WTC11 (cell line): ENCODE results near the gene MUC3A. TPM values are rescaled to one million over a fixed set of nuclear protein-coding genes. Genes with fewer than 3 reads are reported as not detected.
"Not testable (repeated sequence)": the region's sequence is repeated elsewhere in the genome, so short reads cannot be mapped to it uniquely, and the experiment has no call there.

Experiments used
- ATAC-seq: fragments of 200-7000 bp; cut with Tn5 transposase; 2 replicates; pipeline ENCODE4 v1.10.0; 2021; ENCODE audit warnings: mild to moderate bottlenecking, moderate library complexity
- CTCF ChIA-PET: fragments of 300-600 bp; sonication (Branson Sonifier 250); formaldehyde crosslinking; loops from one replicate; lab custom pipeline; 2021; ENCODE audit warnings: antibody characterized with exemption; lab: Charles Lee
- POLR2A ChIA-PET: fragments of 350-600 bp; sonication (Branson Sonifier 250); formaldehyde crosslinking; loops from one replicate; lab custom pipeline; 2021; ENCODE audit warnings: antibody characterized with exemption; lab: Charles Lee
- DNase-seq: peaks from one replicate; pipeline ENCODE4 v3.0.0; 2021; ENCODE audit warnings: low spot score
- H3K27ac Mint-ChIP-seq: 2 replicates; pipeline ENCODE4 v1.8.0; 2021; ENCODE audit warnings: mixed read lengths
- H3K27me3 Mint-ChIP-seq: 2 replicates; pipeline ENCODE4 v1.8.0; 2021; ENCODE audit warnings: low read depth, mild to moderate bottlenecking, moderate library complexity, mixed read lengths
- H3K36me3 Mint-ChIP-seq: 2 replicates; pipeline ENCODE4 v1.8.0; 2021; ENCODE audit warnings: mixed read lengths
- H3K4me1 Mint-ChIP-seq: 2 replicates; pipeline ENCODE4 v1.8.0; 2022; ENCODE audit warnings: mixed read lengths
- H3K4me3 Mint-ChIP-seq: 2 replicates; pipeline ENCODE4 v1.8.0; 2021; ENCODE audit warnings: mild to moderate bottlenecking, moderate library complexity, mixed read lengths
- H3K9me3 Mint-ChIP-seq: 2 replicates; pipeline ENCODE4 v1.8.0; 2021; ENCODE audit warnings: mixed read lengths
- ATF2 ChIP-seq: sonication (generic); formaldehyde crosslinking; IDR thresholded peaks from 2 replicates; pipeline ENCODE4 v1.8.1; 2022; ENCODE audit warnings: low read depth, missing genetic modification reagents, borderline replicate concordance
- CREB1 ChIP-seq: sonication (generic); formaldehyde crosslinking; IDR thresholded peaks from 2 replicates; pipeline ENCODE4 v1.8.0; 2023; ENCODE audit warnings: mild to moderate bottlenecking, missing genetic modification reagents
- CREM ChIP-seq: sonication (generic); formaldehyde crosslinking; IDR thresholded peaks from 2 replicates; pipeline ENCODE4 v1.8.1; 2022; ENCODE audit warnings: mild to moderate bottlenecking, missing genetic modification reagents, moderate library complexity
- ESRRA ChIP-seq: sonication (generic); formaldehyde crosslinking; IDR thresholded peaks from 2 replicates; pipeline ENCODE4 v1.8.1; 2022; ENCODE audit warnings: mild to moderate bottlenecking, missing genetic modification reagents, borderline replicate concordance
- FOXP1 ChIP-seq: sonication (generic); formaldehyde crosslinking; IDR thresholded peaks from 2 replicates; pipeline ENCODE4 v1.8.0; 2022; ENCODE audit warnings: missing genetic modification reagents, mild to moderate bottlenecking, moderate library complexity, borderline replicate concordance
- KAT7 ChIP-seq: sonication (generic); formaldehyde crosslinking; IDR thresholded peaks from 2 replicates; pipeline ENCODE4 v1.8.1; 2023; ENCODE audit warnings: missing genetic modification reagents, mild to moderate bottlenecking, borderline replicate concordance
- MAX ChIP-seq: sonication (generic); formaldehyde crosslinking; IDR thresholded peaks from 2 replicates; pipeline ENCODE4 v1.8.0; 2022; ENCODE audit warnings: mild to moderate bottlenecking, missing genetic modification reagents
- MYBL2 ChIP-seq: sonication (generic); formaldehyde crosslinking; IDR thresholded peaks from 2 replicates; pipeline ENCODE4 v1.8.1; 2023; ENCODE audit warnings: mild to moderate bottlenecking, moderate library complexity, missing genetic modification reagents
- NR3C1 ChIP-seq: sonication (generic); formaldehyde crosslinking; conservative IDR thresholded peaks from 2 replicates; pipeline ENCODE4 v1.8.1; 2023; ENCODE audit warnings: low read depth, mild to moderate bottlenecking, missing genetic modification reagents
- SMAD4 ChIP-seq: sonication (generic); formaldehyde crosslinking; IDR thresholded peaks from 2 replicates; pipeline ENCODE4 v1.8.0; 2022; ENCODE audit warnings: mild to moderate bottlenecking, missing genetic modification reagents
- SP1 ChIP-seq: sonication (generic); formaldehyde crosslinking; conservative IDR thresholded peaks from 2 replicates; pipeline ENCODE4 v1.8.1; 2022; ENCODE audit warnings: missing genetic modification reagents
- TEAD4 ChIP-seq: sonication (generic); formaldehyde crosslinking; IDR thresholded peaks from 2 replicates; pipeline ENCODE4 v1.8.0; 2022; ENCODE audit warnings: mild to moderate bottlenecking, missing genetic modification reagents
- ZBTB21 ChIP-seq: sonication (generic); formaldehyde crosslinking; IDR thresholded peaks from 2 replicates; pipeline ENCODE4 v1.8.1; 2023; ENCODE audit warnings: mild to moderate bottlenecking, missing genetic modification reagents, borderline replicate concordance
- ZBTB43 ChIP-seq: sonication (generic); formaldehyde crosslinking; IDR thresholded peaks from 2 replicates; pipeline ENCODE4 v1.8.1; 2023; ENCODE audit warnings: mild to moderate bottlenecking, missing genetic modification reagents
- total RNA-seq: library from RNA; stranded (reverse); gene quantifications from 3 replicates; pipeline ENCODE4 v1.2.3, GENCODE V29; 2021
- TF ChIP-seq, protein P1 (sequence below): sonication (generic); formaldehyde crosslinking; IDR thresholded peaks from 2 replicates; pipeline ENCODE4 v1.8.1; 2022; ENCODE audit warnings: mild to moderate bottlenecking, missing genetic modification reagents, moderate library complexity, borderline replicate concordance
- TF ChIP-seq, protein P2 (sequence below): sonication (generic); formaldehyde crosslinking; IDR thresholded peaks from 2 replicates; pipeline ENCODE4 v1.8.1; 2023; ENCODE audit warnings: mild to moderate bottlenecking, moderate library complexity, missing genetic modification reagents
- TF ChIP-seq, protein P3 (sequence below): fragments of 200-600 bp; IDR thresholded peaks from 2 replicates; pipeline ENCODE4 v1.8.0; 2022; ENCODE audit warnings: antibody characterized with exemption

MUC3A gene
- total RNA-seq, 1 experiment from 2014 or later, result 50.6 TPM

GRCh38 chr7:100902638-100903037 lies 46.7 kb upstream of the MUC3A start:
- peaks cover 9% of the 10 kb centered on the region for H3K27me3 Mint-ChIP-seq
- ATAC-seq, result no peak

GRCh38 chr7:100908512-100908911 lies 40.8 kb upstream of the MUC3A start:
- no peaks in the 10 kb centered on the region; the same call in 1 of the 2 replicates for H3K27me3 Mint-ChIP-seq
- TF ChIP-seq ZBTB21 (CRISPR knock-in tag), result no peak
- TF ChIP-seq, protein P1, sequence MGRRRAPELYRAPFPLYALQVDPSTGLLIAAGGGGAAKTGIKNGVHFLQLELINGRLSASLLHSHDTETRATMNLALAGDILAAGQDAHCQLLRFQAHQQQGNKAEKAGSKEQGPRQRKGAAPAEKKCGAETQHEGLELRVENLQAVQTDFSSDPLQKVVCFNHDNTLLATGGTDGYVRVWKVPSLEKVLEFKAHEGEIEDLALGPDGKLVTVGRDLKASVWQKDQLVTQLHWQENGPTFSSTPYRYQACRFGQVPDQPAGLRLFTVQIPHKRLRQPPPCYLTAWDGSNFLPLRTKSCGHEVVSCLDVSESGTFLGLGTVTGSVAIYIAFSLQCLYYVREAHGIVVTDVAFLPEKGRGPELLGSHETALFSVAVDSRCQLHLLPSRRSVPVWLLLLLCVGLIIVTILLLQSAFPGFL (CRISPR knock-in tag), result no peak
- no peak for TF ChIP-seq MAX (CRISPR knock-in tag)
- no peak for TF ChIP-seq MYBL2 (CRISPR knock-in tag)
- no peak for TF ChIP-seq ZBTB43 (CRISPR knock-in tag)
- TF ChIP-seq, protein P2, sequence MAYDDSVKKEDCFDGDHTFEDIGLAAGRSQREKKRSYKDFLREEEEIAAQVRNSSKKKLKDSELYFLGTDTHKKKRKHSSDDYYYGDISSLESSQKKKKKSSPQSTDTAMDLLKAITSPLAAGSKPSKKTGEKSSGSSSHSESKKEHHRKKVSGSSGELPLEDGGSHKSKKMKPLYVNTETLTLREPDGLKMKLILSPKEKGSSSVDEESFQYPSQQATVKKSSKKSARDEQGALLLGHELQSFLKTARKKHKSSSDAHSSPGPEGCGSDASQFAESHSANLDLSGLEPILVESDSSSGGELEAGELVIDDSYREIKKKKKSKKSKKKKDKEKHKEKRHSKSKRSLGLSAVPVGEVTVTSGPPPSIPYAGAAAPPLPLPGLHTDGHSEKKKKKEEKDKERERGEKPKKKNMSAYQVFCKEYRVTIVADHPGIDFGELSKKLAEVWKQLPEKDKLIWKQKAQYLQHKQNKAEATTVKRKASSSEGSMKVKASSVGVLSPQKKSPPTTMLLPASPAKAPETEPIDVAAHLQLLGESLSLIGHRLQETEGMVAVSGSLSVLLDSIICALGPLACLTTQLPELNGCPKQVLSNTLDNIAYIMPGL (CRISPR knock-in tag), result no peak
- TF ChIP-seq NR3C1 (CRISPR knock-in tag), result no peak
- no peak for TF ChIP-seq FOXP1
- TF ChIP-seq, all 79 proteins: peak for 0
- ATAC-seq (no peak), DNase-seq (no peak)
- POLR2A ChIA-PET, result no interaction called here
- Mint-ChIP-seq H3K36me3 (0 out of 2 replicates have a peak, but pooled peaks cover 5% of the 10 kb centered on the region), H3K4me1 (0 out of 2 replicates have a peak, but pooled peaks cover 3% of the 10 kb centered on the region), H3K9me3 (peaks cover 6% of the 10 kb centered on the region), H3K4me3 (no peak overlapping the region), H3K27ac (no peak overlapping the region)
- CTCF ChIA-PET, result no interaction called here

More at GRCh38 chr7:100902638-100903037, 46.7 kb upstream of the MUC3A start:
- CTCF ChIA-PET, result interaction anchor here (0.8 to 1.9 kb wide), 5 partner anchors 47 to 338 kb away, joined by 3 to 5 read pairs (median 5); partner anchors contain the start of gene MUC3A
- Mint-ChIP-seq H3K36me3 (no peaks in the 10 kb centered on the region), H3K27ac (no peak overlapping the region), H3K4me3 (no peak overlapping the region), H3K9me3 (no peaks in the 10 kb centered on the region), H3K4me1 (peaks cover 7% of the 10 kb centered on the region)
- DNase-seq, result no peak
- POLR2A ChIA-PET, result interaction anchor here (0.9 kb wide), 1 partner anchor 28 kb away, joined by 4 read pairs; the partner anchor contains the start of gene SRRT
- TF ChIP-seq ESRRA (CRISPR knock-in tag), result no peak

DNA sequence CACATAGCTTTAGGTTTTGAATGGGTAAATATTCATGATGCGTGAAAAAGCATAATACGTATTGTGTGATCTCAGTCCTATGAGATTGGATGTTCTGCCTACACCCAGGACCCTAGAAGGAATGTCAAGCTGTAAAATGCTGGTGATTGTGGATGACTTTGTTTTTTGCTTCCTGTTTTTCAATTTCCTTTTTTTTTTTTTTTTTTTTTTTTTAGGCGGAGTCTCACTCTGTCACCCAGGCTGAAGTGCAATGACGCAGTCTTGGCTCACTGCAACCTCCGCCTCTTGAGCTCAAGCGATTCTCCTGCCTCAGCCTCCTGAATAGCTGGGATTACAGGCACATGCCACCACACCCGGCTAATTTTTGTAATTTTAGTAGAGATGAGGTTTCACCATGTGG lies 38.9 kb upstream of the MUC3A start:
- H3K4me1 Mint-ChIP-seq, H3K27me3 Mint-ChIP-seq, H3K4me3 Mint-ChIP-seq, H3K9me3 Mint-ChIP-seq, H3K36me3 Mint-ChIP-seq, DNase-seq, H3K27ac Mint-ChIP-seq, ATAC-seq: not testable (repeated sequence)
- ChIA-PET POLR2A (interaction anchor here (0.6 kb wide), 1 partner anchor 169 kb away, joined by 3 read pairs; no protein-coding TSS in a partner anchor), CTCF (interaction anchor here (0.6 to 2.7 kb wide), 6 partner anchors 56 to 233 kb away, joined by 3 to 9 read pairs (median 3); no protein-coding TSS in a partner anchor)

GRCh38 chr7:100911484-100911883 lies 37.9 kb upstream of the MUC3A start:
- DNase-seq (no peak), ATAC-seq (no peak)
- Mint-ChIP-seq H3K4me3 (no peak overlapping the region), H3K36me3 (0 out of 2 replicates have a peak, but pooled peaks cover 5% of the 10 kb centered on the region), H3K27me3 (no peaks in the 10 kb centered on the region; the same call in none of the 2 replicates), H3K27ac (no peak overlapping the region), H3K9me3 (peaks cover 6% of the 10 kb centered on the region), H3K4me1 (peaks cover 5% of the 10 kb centered on the region)
- POLR2A ChIA-PET, result no interaction called here
- CTCF ChIA-PET, result interaction anchor here (1.1 to 2.7 kb wide), 3 partner anchors 16 to 55 kb away, joined by 4 to 9 read pairs (median 4); partner anchors contain the start of gene ACHE
- TF ChIP-seq TEAD4 (no peak), KAT7 (CRISPR knock-in tag) (no peak), CREB1 (CRISPR knock-in tag) (no peak), MAX (CRISPR knock-in tag) (no peak), SMAD4 (CRISPR knock-in tag) (no peak), SP1 (CRISPR knock-in tag) (no peak), CREM (CRISPR knock-in tag) (no peak), FOXP1 (no peak), ATF2 (CRISPR knock-in tag) (no peak)
- TF ChIP-seq, protein P2 (CRISPR knock-in tag), result no peak
- TF ChIP-seq, protein P3, sequence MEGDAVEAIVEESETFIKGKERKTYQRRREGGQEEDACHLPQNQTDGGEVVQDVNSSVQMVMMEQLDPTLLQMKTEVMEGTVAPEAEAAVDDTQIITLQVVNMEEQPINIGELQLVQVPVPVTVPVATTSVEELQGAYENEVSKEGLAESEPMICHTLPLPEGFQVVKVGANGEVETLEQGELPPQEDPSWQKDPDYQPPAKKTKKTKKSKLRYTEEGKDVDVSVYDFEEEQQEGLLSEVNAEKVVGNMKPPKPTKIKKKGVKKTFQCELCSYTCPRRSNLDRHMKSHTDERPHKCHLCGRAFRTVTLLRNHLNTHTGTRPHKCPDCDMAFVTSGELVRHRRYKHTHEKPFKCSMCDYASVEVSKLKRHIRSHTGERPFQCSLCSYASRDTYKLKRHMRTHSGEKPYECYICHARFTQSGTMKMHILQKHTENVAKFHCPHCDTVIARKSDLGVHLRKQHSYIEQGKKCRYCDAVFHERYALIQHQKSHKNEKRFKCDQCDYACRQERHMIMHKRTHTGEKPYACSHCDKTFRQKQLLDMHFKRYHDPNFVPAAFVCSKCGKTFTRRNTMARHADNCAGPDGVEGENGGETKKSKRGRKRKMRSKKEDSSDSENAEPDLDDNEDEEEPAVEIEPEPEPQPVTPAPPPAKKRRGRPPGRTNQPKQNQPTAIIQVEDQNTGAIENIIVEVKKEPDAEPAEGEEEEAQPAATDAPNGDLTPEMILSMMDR, result no peak
